Activated T-cell treated with anti-CD3 and anti-CD28 coated beads, Interleukin-2, amount 50 U/mL, for 4 hours (primary cell): ENCODE measurements around the gene SPI1. TPM values are rescaled to one million over a fixed set of nuclear protein-coding genes. Genes with fewer than 3 reads are reported as not detected.
A peak's percentile ranks its signal among the peaks of the same experiment; 100 is the strongest.

Experiments used
- ATAC-seq, 2 donors: fragments of 200-7000 bp; cut with Tn5 transposase; one replicate each; pipeline ENCODE4 v1.10.0; 2021
- DNase-seq: peaks from one replicate; pipeline ENCODE4 v3.0.0-alpha.2; 2020
- H3K27me3 Mint-ChIP-seq: one replicate; pipeline ENCODE4 v1.8.0; 2021; ENCODE audit warnings: low read depth, mixed read lengths
- H3K36me3 Mint-ChIP-seq: one replicate; pipeline ENCODE4 v1.8.0; 2022; ENCODE audit warnings: mixed read lengths; ENCODE audit not compliant: insufficient read depth
- H3K4me1 Mint-ChIP-seq: one replicate; pipeline ENCODE4 v1.8.0; 2021; ENCODE audit warnings: low read depth, mixed read lengths
- H3K4me3 Mint-ChIP-seq: one replicate; pipeline ENCODE4 v1.8.0; 2021; ENCODE audit warnings: mild to moderate bottlenecking, moderate library complexity, mixed read lengths
- H3K9me3 Mint-ChIP-seq: one replicate; pipeline ENCODE4 v1.8.0; 2021; ENCODE audit warnings: mixed read lengths
- total RNA-seq, 3 donors: library from RNA; stranded (reverse); gene quantifications; one replicate each; pipeline ENCODE4 v1.2.1, GENCODE V29; 2021

SPI1 gene
- 1 to 10 TPM in 2 of 3 donors, under 1 TPM in 1; 0.74 to 2.3 (median 1.1) TPM for total RNA-seq

DNA sequence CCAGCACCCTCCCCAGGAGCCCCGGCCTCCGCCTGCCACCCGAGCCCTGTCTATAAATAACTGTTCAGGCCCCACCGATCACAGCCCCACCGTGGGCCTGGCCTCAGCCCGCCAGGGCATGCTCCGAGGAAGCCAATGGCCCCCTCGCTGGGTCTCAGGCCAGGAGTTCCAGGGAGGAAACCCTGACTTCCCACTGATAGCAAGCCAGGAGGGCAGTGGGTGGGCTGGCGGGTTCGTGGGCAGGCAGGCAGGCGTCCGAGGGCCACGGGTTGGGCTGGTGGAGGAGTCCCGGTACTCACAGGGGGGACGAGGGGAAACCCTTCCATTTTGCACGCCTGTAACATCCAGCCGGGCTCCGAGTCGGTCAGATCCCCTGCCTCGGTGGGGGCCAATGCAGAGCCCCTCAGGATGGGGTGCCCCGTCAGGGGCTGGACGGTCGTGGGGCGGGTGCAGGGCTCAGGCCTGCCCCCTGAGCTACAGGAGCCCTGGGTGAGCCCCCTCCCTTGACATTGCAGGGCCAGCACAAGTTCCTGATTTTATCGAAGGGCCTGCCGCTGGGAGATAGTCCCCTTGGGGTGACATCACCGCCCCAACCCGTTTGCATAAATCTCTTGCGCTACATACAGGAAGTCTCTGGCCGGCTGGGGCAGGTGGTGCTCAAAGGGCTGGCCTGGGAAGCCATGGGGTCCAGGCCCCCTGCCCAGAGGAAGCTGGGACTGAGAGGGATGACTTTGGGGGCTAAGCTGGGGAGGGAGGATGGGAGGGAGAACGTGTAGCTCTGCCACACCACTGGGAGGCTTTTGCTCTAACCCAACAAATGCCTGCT, at the start of gene SPI1:
SPI1 (minus strand) TSS at position 538 of the 826 bp plus-strand sequence; CDS start at position 344, 194 bp downstream.
- Mint-ChIP-seq H3K4me1 (peaks cover 8% of the 10 kb centered on the region), H3K36me3 (no peaks in the 10 kb centered on the region), H3K27me3 (no peaks in the 10 kb centered on the region), H3K4me3 (peak within 1 kb of the TSS; percentile 67), H3K9me3 (no peaks in the 10 kb centered on the region)
- ATAC-seq, result no peak
- no peak for DNase-seq

DNA sequence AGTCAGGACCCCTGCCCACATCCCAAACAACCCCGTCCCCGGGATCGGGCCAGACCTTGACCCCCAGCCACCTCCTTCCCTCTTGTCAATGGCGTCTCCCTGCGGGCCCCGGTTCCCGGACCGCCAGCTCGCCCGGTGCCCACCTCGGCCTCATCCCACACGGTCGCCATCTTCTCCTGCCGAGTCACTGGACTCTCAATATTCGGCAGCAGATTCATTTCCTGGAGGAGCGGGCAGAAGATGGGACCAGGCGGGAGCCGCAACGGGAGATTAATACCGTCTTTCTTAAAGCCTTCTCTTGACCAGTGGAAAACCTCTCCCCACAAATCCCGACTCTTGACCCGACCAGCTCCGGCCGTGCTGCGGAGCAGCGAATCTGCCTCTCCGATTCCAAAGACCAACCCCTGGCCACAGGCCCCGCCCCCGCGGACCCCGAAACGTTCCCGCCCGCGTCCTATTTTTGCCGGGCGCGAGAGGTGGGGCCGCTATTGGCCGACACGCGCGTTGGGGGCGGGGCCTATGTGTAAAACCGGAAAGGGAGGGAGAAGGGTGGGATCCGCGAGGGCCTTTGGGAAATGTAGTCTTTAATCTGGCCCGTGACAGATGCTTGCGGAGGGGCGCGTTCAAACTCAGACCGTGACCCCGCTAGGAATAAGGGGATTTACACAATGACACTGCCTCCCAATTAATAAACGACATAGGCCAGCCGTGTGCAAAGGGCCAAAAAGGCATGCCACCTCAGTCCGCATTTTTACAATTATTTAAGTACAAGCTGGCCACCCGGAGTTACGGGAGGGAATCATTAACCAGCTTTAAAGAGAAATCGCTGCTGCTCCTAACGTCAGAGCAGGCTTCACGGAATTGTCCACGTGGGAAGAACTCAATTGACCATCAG, 48.0 kb upstream of the SPI1 start, which contains the start of gene PSMC3:
PSMC3 (minus strand) TSS at position 378 of the 895 bp plus-strand sequence; CDS start at position 218, 160 bp downstream.
- H3K9me3 Mint-ChIP-seq, result no peaks in the 10 kb centered on the region
- ATAC-seq, result peak; percentile 96
- peaks cover 20% of the 10 kb centered on the region for H3K4me1 Mint-ChIP-seq

DNA sequence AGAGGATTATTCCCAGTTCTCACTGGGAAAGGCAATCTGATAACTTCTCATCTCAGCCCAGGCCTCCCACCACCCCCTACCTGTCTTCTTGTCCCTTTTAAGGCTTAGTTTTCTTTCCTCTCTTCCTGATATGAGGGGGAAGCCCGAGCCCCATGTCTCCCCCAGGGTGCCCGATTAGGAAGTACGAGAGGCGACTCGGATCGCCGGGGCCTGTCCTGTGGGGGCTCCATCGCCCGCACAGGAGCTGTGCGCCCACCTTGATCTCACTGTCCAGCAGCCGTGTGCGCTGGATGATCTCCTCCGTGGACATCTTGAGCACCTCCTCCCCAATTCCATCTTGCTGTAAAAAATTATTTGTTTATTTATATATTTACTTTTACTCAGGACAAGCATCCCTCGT, 47.3 kb upstream of the SPI1 start:
- no peaks in the 10 kb centered on the region for H3K27me3 Mint-ChIP-seq

More for the DNA sequence above, 48.0 kb upstream of the SPI1 start, which contains the start of gene PSMC3:
- peaks cover 25% of the 10 kb centered on the region for H3K36me3 Mint-ChIP-seq
- DNase-seq, result peak; percentile 99
- no peaks in the 10 kb centered on the region for H3K27me3 Mint-ChIP-seq
- H3K4me3 Mint-ChIP-seq, result peak within 1 kb of the TSS; percentile 100

DNA sequence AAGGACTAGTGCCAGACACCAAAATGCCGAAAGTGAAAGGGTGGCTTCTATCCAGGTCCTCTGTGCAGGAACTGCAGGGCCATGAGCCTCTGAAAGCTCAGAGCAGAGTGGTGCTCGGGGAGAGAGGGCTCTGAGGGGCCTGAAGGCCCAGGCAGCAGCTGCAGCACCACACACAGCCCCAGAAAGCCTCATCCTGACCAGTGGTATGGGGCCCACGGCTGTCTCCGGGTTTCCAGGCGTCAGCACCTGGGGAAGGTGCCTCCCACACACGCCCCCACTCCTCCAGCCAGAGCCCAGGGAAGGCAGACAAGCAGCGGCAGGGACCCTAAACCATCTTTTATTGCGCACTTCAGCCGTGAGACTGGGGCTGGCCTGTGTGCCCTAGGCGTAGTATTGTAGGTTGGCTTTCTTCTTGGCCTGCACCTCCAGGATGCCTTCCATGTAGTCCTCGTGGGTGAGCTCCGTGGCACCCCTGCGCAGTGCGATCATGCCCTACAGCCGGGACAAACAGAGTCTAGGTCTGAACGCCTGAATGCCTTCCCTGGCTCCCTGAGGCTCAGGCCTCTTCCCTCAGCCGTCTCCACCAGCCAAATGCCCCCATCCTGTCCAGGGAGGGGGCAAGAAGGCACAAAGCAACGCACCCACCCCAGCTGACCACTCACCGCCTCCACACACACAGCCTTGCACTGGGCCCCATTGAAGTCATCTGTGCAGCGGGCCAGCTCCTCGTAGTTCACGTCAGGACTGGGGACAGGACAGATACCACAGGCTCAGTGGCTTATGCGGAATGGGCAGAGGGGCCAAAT, 40.3 kb upstream of the SPI1 start:
- ATAC-seq (peak in 1 of 2 donors; percentile 5), DNase-seq (no peak)
- H3K4me1 Mint-ChIP-seq, result no peaks in the 10 kb centered on the region
- H3K4me3 Mint-ChIP-seq, result no peak overlapping the region
- H3K9me3 Mint-ChIP-seq, result no peaks in the 10 kb centered on the region
- H3K27me3 Mint-ChIP-seq, result no peaks in the 10 kb centered on the region
- H3K36me3 Mint-ChIP-seq, result peaks cover 35% of the 10 kb centered on the region

More for the DNA sequence above, 47.3 kb upstream of the SPI1 start:
- Mint-ChIP-seq H3K4me1 (peaks cover 20% of the 10 kb centered on the region), H3K4me3 (peak overlapping the region; percentile 100), H3K36me3 (peaks cover 27% of the 10 kb centered on the region), H3K9me3 (no peaks in the 10 kb centered on the region)
- DNase-seq (no peak), ATAC-seq (no peak)

DNA sequence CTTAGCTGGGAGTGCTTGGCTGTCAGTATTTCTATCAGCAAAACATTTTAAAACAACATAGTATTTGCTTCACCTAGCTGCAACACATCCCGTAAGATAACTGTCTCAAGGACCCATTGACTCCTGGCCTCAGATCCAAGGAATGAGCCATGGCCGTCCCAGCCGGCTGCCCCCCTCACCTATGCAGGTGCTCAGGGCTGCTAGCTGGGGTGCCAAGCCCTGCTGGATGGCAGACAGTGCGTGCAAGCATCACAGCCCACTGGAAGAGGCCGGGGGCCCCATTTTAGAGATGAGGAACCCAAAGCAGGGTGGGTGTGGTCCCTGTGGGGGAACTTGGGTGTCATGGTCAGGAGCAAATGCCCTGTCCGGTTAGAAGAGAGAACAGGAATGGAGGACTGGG, 39.4 kb upstream of the SPI1 start:
- no peak for ATAC-seq
- Mint-ChIP-seq H3K27me3 (no peaks in the 10 kb centered on the region), H3K36me3 (peaks cover 33% of the 10 kb centered on the region)

DNA sequence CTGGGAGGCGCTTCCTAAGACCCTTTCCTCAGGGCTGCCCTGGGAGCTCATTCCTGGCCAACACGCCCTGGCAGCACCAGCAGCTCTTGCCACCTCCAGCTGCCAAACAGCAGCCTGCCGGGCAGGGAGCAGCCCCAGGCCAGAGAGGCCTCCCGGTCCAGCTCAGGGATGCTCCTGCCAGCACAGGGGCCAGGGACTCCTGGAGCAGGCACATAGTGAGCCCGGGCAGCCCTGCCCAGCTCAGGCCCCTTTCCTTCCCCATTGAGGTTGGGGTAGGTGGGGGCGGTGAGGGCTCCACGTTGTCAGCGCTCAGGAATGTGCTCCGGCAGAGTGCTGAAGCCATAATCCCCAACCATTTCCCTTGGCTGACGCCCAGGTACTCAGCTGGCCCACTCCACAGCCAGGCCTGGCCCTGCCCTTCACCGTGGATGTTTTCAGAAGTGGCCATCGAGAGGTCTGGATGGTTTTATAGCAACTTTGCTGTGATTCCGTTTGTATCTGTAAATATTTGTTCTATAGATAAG, 37.7 kb upstream of the SPI1 start:
- ATAC-seq (peak in 1 of 2 donors; percentile 4), DNase-seq (no peak)
- H3K36me3 Mint-ChIP-seq, result peaks cover 25% of the 10 kb centered on the region
- H3K4me3 Mint-ChIP-seq, result no peak overlapping the region
- peaks cover 2% of the 10 kb centered on the region for H3K4me1 Mint-ChIP-seq
- H3K27me3 Mint-ChIP-seq, result no peaks in the 10 kb centered on the region
- no peaks in the 10 kb centered on the region for H3K9me3 Mint-ChIP-seq

More for the DNA sequence above, 39.4 kb upstream of the SPI1 start:
- Mint-ChIP-seq H3K4me3 (no peak overlapping the region), H3K4me1 (no peaks in the 10 kb centered on the region), H3K9me3 (no peaks in the 10 kb centered on the region)
- DNase-seq, result no peak

DNA sequence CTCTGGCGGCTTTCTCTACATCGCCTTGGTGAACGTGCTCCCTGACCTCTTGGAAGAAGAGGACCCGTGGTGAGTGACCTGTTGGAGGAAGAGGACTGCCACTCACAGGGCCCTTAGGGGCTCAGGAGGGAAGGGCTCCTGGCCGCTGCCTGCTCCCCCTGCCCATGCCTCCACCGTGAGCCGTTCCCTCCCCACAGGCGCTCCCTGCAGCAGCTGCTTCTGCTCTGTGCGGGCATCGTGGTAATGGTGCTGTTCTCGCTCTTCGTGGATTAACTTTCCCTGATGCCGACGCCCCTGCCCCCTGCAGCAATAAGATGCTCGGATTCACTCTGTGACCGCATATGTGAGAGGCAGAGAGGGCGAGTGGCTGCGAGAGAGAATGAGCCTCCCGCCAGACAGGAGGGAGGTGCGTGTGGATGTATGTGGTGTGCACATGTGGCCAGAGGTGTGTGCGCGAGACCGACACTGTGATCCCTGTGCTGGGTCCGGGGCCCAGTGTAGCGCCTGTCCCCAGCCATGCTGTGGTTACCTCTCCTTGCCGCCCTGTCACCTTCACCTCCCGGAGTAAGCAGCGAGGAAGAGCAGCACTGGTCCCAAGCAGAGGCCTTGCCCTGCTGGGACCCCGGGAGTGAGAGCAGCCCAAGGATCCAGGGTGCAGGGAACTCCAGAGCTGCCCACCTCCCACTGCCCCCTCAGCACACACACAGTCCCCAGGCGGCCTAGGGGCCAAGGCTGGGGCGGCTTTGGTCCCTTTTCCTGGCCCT, 36.9 kb upstream of the SPI1 start:
- H3K36me3 Mint-ChIP-seq, result peaks cover 25% of the 10 kb centered on the region
- DNase-seq (no peak), ATAC-seq (peak; percentile 6 to 9)
- no peaks in the 10 kb centered on the region for H3K9me3 Mint-ChIP-seq
- H3K4me1 Mint-ChIP-seq, result peaks cover 2% of the 10 kb centered on the region
- no peak overlapping the region for H3K4me3 Mint-ChIP-seq
- H3K27me3 Mint-ChIP-seq, result no peaks in the 10 kb centered on the region

DNA sequence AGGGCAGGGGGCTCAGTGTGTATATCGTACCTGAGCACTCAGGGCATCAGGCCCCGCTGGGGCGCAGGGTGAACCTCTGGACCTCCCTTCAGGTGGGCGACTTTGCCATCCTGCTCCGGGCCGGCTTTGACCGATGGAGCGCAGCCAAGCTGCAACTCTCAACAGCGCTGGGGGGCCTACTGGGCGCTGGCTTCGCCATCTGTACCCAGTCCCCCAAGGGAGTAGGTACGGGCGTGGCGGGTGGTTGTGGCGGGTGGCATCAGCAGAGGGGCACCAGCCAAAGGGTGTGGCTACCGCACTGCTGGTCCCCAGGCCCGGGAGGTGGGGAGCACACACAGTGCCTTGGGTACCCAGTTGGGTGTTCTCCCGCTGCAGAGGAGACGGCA, 36.3 kb upstream of the SPI1 start:
- ATAC-seq (no peak), DNase-seq (no peak)
- Mint-ChIP-seq H3K36me3 (peaks cover 20% of the 10 kb centered on the region), H3K4me1 (peaks cover 2% of the 10 kb centered on the region), H3K9me3 (no peaks in the 10 kb centered on the region), H3K27me3 (no peaks in the 10 kb centered on the region), H3K4me3 (no peak overlapping the region)

DNA sequence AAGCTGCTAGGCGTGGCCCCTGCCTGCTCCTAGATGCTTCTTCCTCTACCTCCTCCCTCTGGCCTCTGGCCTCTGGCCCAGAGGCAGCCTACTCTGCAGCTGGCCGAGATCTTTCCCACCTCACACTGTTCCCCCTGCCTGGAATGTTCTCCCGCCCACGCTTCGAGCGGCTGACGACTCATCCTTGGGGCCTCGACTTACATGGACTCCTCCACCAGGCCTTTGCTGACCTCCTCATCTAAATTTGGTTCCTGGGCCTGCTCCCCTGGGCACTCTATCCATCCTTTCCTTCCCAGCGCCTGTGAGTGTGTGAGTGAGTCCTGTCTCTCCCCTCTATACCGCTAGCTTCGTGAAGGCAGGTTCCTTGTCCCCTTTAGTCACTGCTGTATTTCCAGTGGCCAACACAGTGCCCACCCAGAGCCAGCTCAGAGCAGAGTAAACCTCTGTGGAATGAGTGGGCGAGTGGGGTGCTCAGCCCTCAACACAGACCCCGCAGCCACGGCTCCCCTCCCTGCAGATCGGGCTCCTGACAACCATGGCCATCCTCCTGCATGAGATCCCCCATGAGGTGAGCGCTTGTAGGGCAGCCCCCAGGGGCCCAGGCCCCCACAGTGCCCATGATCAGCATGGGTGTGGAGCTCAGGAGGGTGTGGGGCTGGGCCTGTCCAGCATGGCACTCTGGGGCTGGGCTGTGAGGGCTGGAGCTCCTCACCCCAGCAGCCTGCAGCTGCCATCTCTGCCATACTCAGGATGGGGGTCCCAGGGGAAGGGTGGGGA, 35.7 kb upstream of the SPI1 start:
- no peaks in the 10 kb centered on the region for H3K9me3 Mint-ChIP-seq
- no peaks in the 10 kb centered on the region for H3K27me3 Mint-ChIP-seq
- DNase-seq (no peak), ATAC-seq (no peak)
- peaks cover 16% of the 10 kb centered on the region for H3K36me3 Mint-ChIP-seq
- peaks cover 6% of the 10 kb centered on the region for H3K4me1 Mint-ChIP-seq
- no peak overlapping the region for H3K4me3 Mint-ChIP-seq

DNA sequence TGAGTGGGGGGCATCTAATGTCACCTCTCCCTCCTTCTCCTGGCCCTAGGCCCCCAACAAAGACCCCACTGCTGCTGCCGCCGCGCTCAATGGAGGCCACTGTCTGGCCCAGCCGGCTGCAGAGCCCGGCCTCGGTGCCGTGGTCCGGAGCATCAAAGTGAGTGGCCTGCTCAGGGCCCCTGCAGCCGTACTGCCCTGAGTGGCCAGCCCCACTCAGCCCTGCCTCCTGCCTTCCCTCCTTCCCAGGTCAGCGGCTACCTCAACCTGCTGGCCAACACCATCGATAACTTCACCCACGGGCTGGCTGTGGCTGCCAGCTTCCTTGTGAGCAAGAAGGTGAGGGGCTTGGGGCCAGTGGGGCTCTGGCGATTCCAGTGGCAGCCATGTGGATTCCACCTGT, 35.0 kb upstream of the SPI1 start:
- H3K27me3 Mint-ChIP-seq, result no peaks in the 10 kb centered on the region

DNA sequence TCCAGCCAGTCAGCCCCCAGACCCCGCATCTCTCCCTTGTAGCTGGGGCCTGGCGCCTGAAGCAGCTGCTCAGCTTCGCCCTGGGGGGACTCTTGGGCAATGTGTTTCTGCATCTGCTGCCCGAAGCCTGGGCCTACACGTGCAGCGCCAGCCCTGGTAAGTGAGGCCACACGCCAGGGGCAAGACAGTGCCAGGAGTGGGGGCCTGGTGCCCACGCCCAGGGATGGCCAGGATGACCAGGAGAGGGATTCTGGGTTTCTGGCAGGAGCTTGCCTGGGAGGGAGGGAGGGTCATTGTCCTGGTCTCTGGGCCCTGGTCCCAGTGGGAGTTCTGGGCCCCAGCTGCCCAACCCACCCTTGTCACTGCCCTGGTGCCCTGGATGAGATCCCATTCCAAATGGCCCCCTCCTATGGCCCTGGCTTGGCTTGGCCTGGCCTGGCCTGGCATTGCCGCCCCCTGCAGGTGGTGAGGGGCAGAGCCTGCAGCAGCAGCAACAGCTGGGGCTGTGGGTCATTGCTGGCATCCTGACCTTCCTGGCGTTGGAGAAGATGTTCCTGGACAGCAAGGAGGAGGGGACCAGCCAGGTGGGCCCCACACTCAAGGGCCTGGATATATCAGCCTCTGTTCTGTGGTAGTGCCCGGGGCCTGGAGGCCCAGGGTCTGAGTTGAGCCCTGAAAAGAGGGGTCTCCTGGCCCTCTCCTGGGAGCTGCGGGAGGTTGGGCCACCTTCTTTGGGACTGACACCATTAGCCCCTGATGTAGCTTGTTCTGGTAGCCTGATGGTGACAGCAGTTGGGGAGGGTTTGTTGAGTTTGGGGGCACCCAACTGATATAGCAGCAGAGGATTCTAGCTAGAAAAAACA, 33.8 kb upstream of the SPI1 start:
- Mint-ChIP-seq H3K27me3 (no peaks in the 10 kb centered on the region), H3K9me3 (no peaks in the 10 kb centered on the region), H3K36me3 (peaks cover 8% of the 10 kb centered on the region), H3K4me3 (no peak overlapping the region), H3K4me1 (peaks cover 15% of the 10 kb centered on the region)
- no peak for ATAC-seq
- DNase-seq, result peak; percentile 48

More for the DNA sequence above, 35.0 kb upstream of the SPI1 start:
- no peak for DNase-seq
- no peak for ATAC-seq
- H3K4me3 Mint-ChIP-seq, result no peak overlapping the region
- H3K9me3 Mint-ChIP-seq, result no peaks in the 10 kb centered on the region
- peaks cover 13% of the 10 kb centered on the region for H3K36me3 Mint-ChIP-seq
- H3K4me1 Mint-ChIP-seq, result peaks cover 8% of the 10 kb centered on the region
